NCI-H128 (cell line): ENCODE results near the gene DRG1.
"Not testable (repeated sequence)": the region's sequence is repeated elsewhere in the genome, so short reads cannot be mapped to it uniquely, and the experiment has no call there.

Experiments used
- DNase-seq: peaks from one replicate; lab custom pipeline; 2025; ENCODE audit not compliant: unreplicated experiment; lab: John Stamatoyannopoulos, UW

DRG1 gene

GRCh38 chr22:31441652-31442051 is 42.2 kb downstream of the DRG1 start:
- DNase-seq, result no peak

GRCh38 chr22:31442768-31443489 is 43.5 kb downstream of the DRG1 start:
- DNase-seq, result no peak

GRCh38 chr22:31443516-31443915 is 44.1 kb downstream of the DRG1 start:
- no peak for DNase-seq

GRCh38 chr22:31445642-31446041 is 46.2 kb downstream of the DRG1 start:
- DNase-seq, result no peak

- DNase-seq, result no peak
Measured at GRCh38 chr22:31446208-31446607, 46.8 kb downstream of the DRG1 start.

- DNase-seq, result no peak
Measured at GRCh38 chr22:31446767-31447166, 47.4 kb downstream of the DRG1 start.

- no peak for DNase-seq
Measured at GRCh38 chr22:31447337-31447736, 47.9 kb downstream of the DRG1 start.

- DNase-seq, result no peak
Measured at GRCh38 chr22:31448382-31448781, 49.0 kb downstream of the DRG1 start.

GRCh38 chr22:31449506-31449905 is 50.1 kb downstream of the DRG1 start:
- no peak for DNase-seq

- no peak for DNase-seq
Measured at GRCh38 chr22:31451709-31452571, 52.5 kb downstream of the DRG1 start.

- no peak for DNase-seq
Measured at GRCh38 chr22:31461699-31462098, 62.3 kb downstream of the DRG1 start.

GRCh38 chr22:31465307-31465706 is 65.9 kb downstream of the DRG1 start:
- DNase-seq, result no peak

GRCh38 chr22:31474743-31475142 is 75.3 kb downstream of the DRG1 start:
- DNase-seq, result no peak

GRCh38 chr22:31475800-31476199 is 76.4 kb downstream of the DRG1 start:
- DNase-seq, result no peak

- no peak for DNase-seq
Measured at GRCh38 chr22:31477329-31477728, 77.9 kb downstream of the DRG1 start.

GRCh38 chr22:31481129-31481528 is 81.7 kb downstream of the DRG1 start:
- no peak for DNase-seq

- not testable (repeated sequence) for DNase-seq
Measured at GRCh38 chr22:31482470-31482869, 83.1 kb downstream of the DRG1 start.
